Middle frontal gyrus (tissue), 1 donor: Measurements from ENCODE around the gene NPTX2.

Experiments used
- DNase-seq: peaks from one replicate; pipeline ENCODE4 v3.0.0-alpha.2; 2015; ENCODE audit warnings: low spot score; ENCODE audit errors: extremely low spot score

Gene NPTX2

DNA sequence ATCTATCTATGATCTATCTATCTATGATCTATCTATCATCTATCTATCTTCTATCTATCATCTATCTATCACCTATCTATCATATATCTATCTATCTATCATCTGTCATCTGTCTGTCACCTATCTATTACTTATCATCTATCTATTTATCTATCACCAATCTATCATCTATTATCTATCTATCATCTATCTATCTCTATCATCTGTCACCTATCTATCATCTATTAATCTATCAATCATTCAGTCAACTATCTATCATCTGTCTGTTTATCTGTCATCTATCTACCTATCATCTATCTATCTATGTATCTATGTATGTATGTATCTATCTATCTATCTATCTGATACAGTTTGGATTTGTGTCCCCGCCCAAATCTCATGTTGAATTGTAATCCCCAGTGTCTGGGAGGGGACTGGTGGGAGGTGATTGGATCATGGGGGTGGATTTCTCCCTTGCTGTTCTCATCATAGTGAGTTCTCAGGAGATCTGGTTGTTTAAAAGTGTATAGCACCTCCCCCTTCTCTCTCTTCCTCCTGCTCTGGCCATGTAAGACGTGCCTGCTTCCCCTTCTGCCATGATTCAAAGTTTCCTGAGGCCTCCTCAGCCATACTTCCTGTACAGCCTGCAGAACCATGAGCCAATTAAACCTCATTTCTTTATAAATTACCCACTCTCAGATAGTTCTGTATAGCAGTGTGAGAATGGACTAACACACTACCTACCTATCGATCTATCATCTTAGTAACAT lies 37.6 kb downstream of the NPTX2 start:
- no peak for DNase-seq

DNA sequence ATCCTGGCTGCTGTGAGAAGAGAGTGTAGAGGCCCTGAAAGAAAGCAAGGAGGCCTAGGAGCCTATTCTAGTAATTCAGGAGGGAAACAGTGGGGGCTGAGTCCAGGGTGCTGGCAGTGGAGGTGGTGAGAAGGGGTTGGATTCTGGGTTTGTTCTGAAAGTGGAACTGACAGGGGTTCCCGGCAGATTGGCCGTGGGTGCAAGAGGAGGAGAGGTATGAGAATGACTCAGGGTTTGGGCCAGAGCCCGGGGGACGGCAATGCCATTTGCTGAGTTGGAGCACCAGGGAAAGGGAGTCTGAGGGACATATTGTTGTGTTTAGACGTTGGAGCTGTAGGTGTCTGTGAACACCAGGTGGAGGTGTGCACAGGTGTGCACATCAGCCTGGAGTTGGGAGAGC lies 38.5 kb downstream of the NPTX2 start:
- DNase-seq: peak; percentile 41

DNA sequence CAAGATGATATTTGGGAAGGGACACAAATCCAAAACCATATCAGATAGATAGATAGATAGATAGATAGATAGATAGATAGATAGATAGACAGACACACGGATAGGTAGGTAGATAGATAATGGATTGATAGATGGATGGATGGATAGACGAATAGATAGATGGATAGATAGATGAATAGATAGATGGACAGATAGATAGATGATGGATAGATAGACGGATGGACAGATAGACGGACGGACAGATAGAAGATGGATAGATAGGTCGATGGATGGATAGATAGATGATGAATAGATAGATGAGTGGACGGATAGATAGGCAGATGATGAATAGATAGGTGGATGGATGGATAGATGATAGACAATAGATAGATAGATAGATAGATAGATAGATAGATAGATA lies 39.8 kb downstream of the NPTX2 start:
- DNase-seq: no peak

- no peak for DNase-seq
Measured at GRCh38 chr7:98657736-98658135, 40.7 kb downstream of the NPTX2 start.

DNA sequence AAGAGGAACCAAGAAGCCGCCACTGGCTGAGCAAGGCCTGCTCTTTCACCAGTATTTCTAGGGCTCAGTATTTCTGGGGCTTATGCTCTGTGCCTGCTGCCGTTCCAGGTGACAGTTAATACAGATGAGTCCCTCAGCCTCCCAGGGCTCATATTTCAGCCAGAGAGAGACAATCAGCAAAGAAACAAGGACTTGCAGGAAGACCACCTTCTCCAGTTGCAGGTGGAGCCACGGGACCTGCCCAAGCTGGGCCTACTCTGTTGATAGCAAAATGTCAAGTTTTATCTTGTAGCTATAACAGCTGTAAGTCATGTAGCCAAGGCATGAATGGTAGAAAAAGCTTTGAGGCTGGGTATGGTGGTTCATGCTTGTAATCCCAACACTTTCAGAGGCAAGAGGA lies 42.7 kb downstream of the NPTX2 start:
- DNase-seq: no peak

DNA sequence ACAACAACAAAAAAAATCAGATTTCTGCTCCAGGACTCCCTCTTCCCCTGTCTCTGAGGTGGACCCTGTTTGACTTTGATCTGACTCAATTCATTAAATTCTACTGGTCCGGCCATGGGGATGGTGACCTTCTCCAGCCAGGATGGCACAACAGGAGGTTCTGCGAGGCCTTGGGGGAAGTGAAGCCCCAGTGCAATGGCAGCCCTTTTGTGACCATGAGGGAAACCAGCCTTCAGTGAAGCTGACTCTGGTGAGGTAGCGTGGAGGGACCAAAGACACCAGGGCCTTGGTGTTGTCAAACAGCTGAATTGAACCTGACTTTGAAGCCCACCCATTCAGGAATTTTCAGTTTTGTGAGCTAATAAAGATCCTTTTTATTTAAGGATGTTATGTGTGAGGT lies 44.5 kb downstream of the NPTX2 start:
- no peak for DNase-seq

GRCh38 chr7:98662289-98662688 lies 45.2 kb downstream of the NPTX2 start:
- DNase-seq: no peak

- DNase-seq: no peak
Measured at GRCh38 chr7:98664882-98665281, 47.8 kb downstream of the NPTX2 start.

- no peak for DNase-seq
Measured at GRCh38 chr7:98668255-98668654, 51.2 kb downstream of the NPTX2 start.

- no peak for DNase-seq
Measured at GRCh38 chr7:98669329-98670000, 52.4 kb downstream of the NPTX2 start.

DNA sequence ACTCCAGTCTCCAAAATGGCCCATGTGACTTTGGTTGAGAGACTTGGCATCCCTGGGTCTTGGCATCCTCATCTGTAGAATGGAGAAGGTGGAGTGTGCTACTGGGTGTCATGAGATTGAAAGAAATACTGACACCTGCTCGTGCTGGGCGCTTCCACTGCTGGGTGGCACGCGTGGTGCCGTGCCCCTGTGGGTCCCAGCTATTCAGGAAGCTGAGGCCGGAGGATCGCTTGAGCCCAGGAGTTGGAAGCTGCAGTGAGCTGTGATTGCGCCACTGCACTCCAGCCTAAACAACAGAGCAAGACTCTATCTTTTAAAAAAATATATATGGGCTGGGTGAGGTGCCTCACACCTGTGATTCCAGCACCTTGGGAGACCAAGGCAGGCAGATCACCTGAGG lies 53.1 kb downstream of the NPTX2 start:
- DNase-seq: no peak

DNA sequence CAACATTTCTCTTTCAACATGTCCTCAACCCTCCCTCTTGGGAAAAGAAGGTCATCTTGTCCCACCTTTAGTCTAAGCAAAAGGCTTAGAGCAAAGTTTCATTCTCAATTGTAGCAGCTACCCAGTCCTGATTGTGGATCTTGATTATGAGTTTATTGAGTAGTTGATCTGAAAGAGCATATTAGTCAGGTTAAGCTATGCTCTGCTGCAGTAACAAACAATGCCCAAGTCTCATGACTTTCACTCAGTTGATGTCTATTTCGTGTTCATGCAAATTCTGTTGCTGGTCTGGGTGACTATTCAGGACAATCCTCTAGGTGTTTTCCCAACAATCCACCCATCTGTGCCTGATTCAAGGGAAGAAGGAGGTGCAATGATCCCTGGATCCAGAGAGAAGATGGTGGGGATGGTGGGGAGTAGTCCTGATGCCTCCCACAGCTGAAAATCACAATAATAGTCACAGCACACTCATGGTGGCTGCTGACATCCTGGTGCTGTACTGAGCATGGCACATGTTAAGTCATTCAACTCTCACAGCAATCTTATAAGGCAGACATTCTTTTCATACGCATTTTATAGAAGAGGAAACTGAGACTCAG lies 54.7 kb downstream of the NPTX2 start:
- DNase-seq: no peak

DNA sequence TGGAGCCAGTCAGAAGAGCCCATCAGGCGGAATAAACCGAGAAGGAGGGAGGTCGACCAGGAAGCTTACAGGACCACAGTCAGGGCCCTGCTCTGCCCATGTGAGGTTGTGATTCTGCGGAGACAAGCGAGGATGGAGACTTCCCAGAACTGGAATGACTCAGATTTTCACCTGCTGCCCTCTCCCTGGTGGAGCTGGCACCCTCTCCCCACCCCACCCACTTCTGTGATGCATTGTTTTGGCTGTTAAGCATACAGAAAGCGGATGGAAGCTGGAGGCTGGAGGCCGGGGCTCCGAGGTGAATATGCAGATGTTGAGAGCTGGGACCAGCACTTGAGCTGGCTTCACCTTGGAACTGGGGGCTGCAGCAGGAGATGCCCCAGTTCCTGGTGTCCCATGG lies 57.4 kb downstream of the NPTX2 start:
- DNase-seq: no peak

GRCh38 chr7:98674881-98675280 lies 57.8 kb downstream of the NPTX2 start:
- no peak for DNase-seq

DNA sequence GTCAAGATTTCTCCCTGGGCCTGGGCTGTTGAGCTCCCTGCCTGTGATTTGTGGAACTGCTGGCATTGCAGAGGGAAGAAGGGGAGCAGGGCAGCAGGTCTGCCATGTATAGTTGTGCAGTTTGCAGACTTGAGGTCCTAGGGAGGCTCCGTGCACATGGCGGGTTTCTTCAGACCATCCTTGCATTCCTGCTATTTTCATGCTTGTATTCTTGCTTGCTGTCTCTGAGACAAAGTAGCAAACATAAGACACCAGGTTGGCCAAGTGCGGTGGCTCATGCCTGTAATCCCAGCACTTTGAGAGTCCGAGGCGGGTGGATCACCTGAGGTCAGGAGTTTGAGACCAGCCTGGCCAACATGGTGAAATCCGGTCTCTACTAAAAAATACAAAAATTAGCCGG lies 61.1 kb downstream of the NPTX2 start:
- no peak for DNase-seq
